ENCODE results near the gene TTC9C. TPM values are rescaled to one million over a fixed set of nuclear protein-coding genes. Genes with fewer than 3 reads are reported as not detected.
"Not testable (repeated sequence)": the region's sequence is repeated elsewhere in the genome, so short reads cannot be mapped to it uniquely, and the experiment has no call there.

The TTC9C gene
- total RNA-seq, 2 experiments from 2014 or later: 40.8 to 54.1 TPM

DNA sequence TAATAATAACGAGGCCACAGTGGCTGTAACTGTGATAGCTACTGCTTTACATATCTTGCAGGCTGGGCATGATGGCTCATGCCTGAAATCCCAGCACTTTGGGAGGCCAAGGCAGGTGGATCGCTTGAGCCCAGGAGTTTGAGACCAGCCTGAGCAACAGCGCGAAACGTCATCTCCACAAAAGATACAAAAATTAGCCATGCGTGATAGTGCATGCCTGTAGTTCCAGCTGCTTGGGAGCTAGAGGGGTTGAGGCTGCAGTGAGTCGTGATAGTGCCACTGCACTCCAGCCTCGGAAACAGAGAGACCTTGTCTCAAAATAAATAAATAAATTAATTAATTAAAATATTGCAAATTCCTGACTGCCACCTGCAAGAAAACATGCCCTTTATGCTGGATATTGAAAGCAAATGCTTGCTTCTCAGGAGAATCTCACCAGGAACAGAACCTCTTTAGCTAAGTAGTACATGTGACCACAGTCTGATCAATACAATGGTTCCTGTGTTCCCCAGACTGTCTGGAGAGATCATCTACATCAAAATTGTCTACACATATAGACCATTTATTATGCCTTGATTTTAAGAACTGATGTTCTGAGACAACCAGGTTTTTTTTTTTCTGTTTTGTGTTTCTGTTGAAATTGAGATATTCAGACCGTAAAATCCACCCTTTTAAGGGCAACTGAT lies 19.3 kb downstream of the TTC9C start:
- Mint-ChIP-seq H3K27me3 (no peaks in the 10 kb centered on the region), H3K4me1 (peaks cover 17% of the 10 kb centered on the region), H3K9me3 (ENCODE audit: low read depth) (no peaks in the 10 kb centered on the region), H3K36me3 (ENCODE audit: low read depth) (peaks cover 6% of the 10 kb centered on the region), H3K27ac (no peak overlapping the region), H3K4me3 (no peak overlapping the region)
- intact Hi-C loops (cut with DNase I, micrococcal nuclease): no loop called here
- ATAC-seq (no peak), DNase-seq (no peak)
- CTCF ChIA-PET: interaction anchor here (0.8 to 2.1 kb wide), 3 partner anchors 144 to 323 kb away, joined by 3 to 5 read pairs (median 4); no protein-coding TSS in a partner anchor
- POLR2A ChIA-PET: interaction anchor here (0.5 to 0.7 kb wide), 2 partner anchors 15 to 133 kb away, joined by 3 read pairs; partner anchors contain the start of gene SLC3A2

DNA sequence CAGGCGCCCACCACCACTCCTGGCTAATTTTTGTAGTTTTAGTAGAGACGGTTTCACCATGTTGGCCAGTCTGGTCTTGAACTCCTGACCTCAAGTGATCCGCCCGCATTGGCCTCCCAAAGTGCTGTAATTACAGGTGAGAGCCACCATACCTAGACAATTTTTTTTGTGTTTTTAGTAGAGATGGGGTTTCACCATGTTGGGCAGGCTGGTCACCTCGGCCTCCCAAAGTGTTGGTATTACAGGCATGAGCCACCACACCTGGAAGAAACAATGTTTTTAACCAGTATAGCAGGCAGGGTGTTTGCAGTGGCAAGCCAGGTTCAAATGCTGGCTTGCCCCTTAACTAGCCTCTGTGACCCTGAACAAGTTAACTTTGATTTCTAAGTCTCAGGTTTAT lies 21.6 kb downstream of the TTC9C start:
- H3K27me3 Mint-ChIP-seq; ATAC-seq; H3K9me3 Mint-ChIP-seq (ENCODE audit: low read depth); DNase-seq; POLR2A ChIA-PET; H3K4me3 Mint-ChIP-seq; H3K36me3 Mint-ChIP-seq (ENCODE audit: low read depth): not testable (repeated sequence)
- peaks cover 29% of the 10 kb centered on the region for H3K4me1 Mint-ChIP-seq
- CTCF ChIA-PET: interaction anchor here (0.6 to 1.5 kb wide), 2 partner anchors 12 to 134 kb away, joined by 4 read pairs; partner anchors contain the start of gene POLR2G
- intact Hi-C loops (cut with DNase I, micrococcal nuclease): loop anchor here in 1 of 2 experiments (5.0 kb wide), 1 partner anchor 37 kb away; the partner anchor contains the start of gene TMEM179B
- H3K27ac Mint-ChIP-seq: peak overlapping the region; percentile 25

GRCh38 chr11:62752177-62752785 lies 24.0 kb downstream of the TTC9C start:
- CTCF ChIA-PET: interaction anchor here (1.1 kb wide), 2 partner anchors 25 to 32 kb away, joined by 3 read pairs; partner anchors contain the start of gene HNRNPUL2
- no peak overlapping the region for H3K27ac Mint-ChIP-seq
- intact Hi-C loops (cut with DNase I, micrococcal nuclease): loop anchor here in 1 of 2 experiments (5.0 kb wide), 1 partner anchor 35 kb away; the partner anchor contains the start of gene TMEM179B
- peaks cover 8% of the 10 kb centered on the region for H3K36me3 Mint-ChIP-seq (ENCODE audit: low read depth)
- ATAC-seq: no peak
- H3K4me1 Mint-ChIP-seq: peaks cover 29% of the 10 kb centered on the region
- POLR2A ChIA-PET: interaction anchor here (0.6 to 2.9 kb wide), 6 partner anchors 9 to 89 kb away, joined by 3 to 32 read pairs (median 7); partner anchors contain the start of genes C11orf98, CSKMT, HNRNPUL2 and POLR2G
- H3K27me3 Mint-ChIP-seq: no peaks in the 10 kb centered on the region
- no peaks in the 10 kb centered on the region for H3K9me3 Mint-ChIP-seq (ENCODE audit: low read depth)
- no peak for DNase-seq
- H3K4me3 Mint-ChIP-seq: peak overlapping the region; percentile 21

DNA sequence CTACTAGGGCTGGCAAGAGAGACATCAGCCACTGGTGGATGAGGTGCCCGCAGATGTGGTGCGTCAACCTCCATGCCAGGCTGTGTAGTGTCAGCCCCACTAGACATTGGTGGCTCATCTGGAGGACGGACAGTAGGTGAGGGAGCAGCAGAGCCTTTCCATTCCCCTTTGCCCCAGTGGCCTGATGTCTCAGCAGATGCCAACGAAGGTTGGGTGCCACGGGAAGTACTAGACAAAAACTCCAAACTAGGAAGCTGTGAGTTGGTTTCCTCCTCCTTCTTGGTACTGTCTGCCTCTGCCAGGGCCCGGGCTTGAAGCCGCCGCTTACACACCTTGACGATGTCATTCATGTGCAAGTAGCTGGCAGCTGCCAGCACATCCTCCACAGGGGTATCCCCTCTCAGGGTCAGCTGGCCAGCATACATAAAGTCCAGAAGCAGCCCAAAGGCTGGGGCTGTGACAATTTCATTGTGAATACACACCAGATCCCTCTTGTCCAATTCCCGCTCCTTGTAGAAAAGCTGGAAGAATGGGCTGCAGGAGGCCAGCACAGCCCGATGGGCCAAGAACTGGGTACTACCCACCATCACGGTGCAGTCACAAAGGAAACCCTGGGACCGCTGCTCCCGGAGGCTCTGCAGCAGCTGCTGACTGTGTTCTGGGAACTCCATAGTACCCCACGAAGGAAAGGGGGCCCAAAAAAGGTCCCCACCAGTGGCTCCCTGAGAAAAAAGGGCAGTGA lies 24.9 kb downstream of the TTC9C start:
- peak overlapping the region; percentile 97 for H3K27ac Mint-ChIP-seq
- H3K4me3 Mint-ChIP-seq: peak overlapping the region; percentile 96
- H3K36me3 Mint-ChIP-seq (ENCODE audit: low read depth): peaks cover 8% of the 10 kb centered on the region
- no peaks in the 10 kb centered on the region for H3K9me3 Mint-ChIP-seq (ENCODE audit: low read depth)
- CTCF ChIA-PET: interaction anchor here (0.6 to 2.5 kb wide), 19 partner anchors 8 to 359 kb away, joined by 3 to 29 read pairs (median 3); partner anchors contain the start of genes C11orf98, CSKMT, HNRNPUL2 and POLR2G
- ATAC-seq: no peak
- no peak for DNase-seq
- H3K4me1 Mint-ChIP-seq: peaks cover 29% of the 10 kb centered on the region
- H3K27me3 Mint-ChIP-seq: no peaks in the 10 kb centered on the region
- intact Hi-C loops (cut with DNase I, micrococcal nuclease): loop anchor here (1.0 to 5.0 kb wide), 2 partner anchors 8 to 34 kb away; partner anchors contain the start of genes POLR2G (in 1 of the 2) and TMEM179B (in 1 of the 2)
- POLR2A ChIA-PET: interaction anchor here (0.6 to 2.9 kb wide), 34 partner anchors 8 to 1432 kb away, joined by 3 to 69 read pairs (median 5); partner anchors contain the start of genes C11orf98, CSKMT, EEF1G and GANAB

GRCh38 chr11:62753736-62754603 lies 25.7 kb downstream of the TTC9C start, which contains the start of gene ZBTB3:
Gene ZBTB3, minus strand, starts transcription at chr11:62754160. Its CDS starts 496 bp downstream, at chr11:62753664.
- ATAC-seq: peak; percentile 98
- H3K36me3 Mint-ChIP-seq (ENCODE audit: low read depth): peaks cover 7% of the 10 kb centered on the region
- H3K4me1 Mint-ChIP-seq: peaks cover 26% of the 10 kb centered on the region
- peak within 1 kb of the TSS; percentile 96 for H3K4me3 Mint-ChIP-seq
- DNase-seq: peak; percentile 98
- ChIA-PET POLR2A (interaction anchor here (0.5 to 2.9 kb wide), 36 partner anchors 8 to 1431 kb away, joined by 3 to 69 read pairs (median 5); partner anchors contain the start of genes C11orf98, CSKMT, EEF1G and GANAB), CTCF (interaction anchor here (0.6 to 2.5 kb wide), 30 partner anchors 8 to 360 kb away, joined by 3 to 29 read pairs (median 3); partner anchors contain the start of genes C11orf98, CSKMT, HNRNPUL2 and POLR2G)
- intact Hi-C loops (cut with DNase I, micrococcal nuclease): loop anchor here (1.0 to 5.0 kb wide), 13 partner anchors 7 to 127 kb away; partner anchors contain the start of genes TAF6L (in 2 of the 2), TMEM179B (in 2 of the 2), HNRNPUL2 (in 1 of the 2) and INTS5 (in 1 of the 2)
- peak within 1 kb of the TSS; percentile 97 for H3K27ac Mint-ChIP-seq
- no peaks in the 10 kb centered on the region for H3K9me3 Mint-ChIP-seq (ENCODE audit: low read depth)
- no peaks in the 10 kb centered on the region for H3K27me3 Mint-ChIP-seq

GRCh38 chr11:62755086-62755615 lies 26.9 kb downstream of the TTC9C start:
- H3K27ac Mint-ChIP-seq: no peak overlapping the region
- H3K4me3 Mint-ChIP-seq: peak overlapping the region; percentile 96

DNA sequence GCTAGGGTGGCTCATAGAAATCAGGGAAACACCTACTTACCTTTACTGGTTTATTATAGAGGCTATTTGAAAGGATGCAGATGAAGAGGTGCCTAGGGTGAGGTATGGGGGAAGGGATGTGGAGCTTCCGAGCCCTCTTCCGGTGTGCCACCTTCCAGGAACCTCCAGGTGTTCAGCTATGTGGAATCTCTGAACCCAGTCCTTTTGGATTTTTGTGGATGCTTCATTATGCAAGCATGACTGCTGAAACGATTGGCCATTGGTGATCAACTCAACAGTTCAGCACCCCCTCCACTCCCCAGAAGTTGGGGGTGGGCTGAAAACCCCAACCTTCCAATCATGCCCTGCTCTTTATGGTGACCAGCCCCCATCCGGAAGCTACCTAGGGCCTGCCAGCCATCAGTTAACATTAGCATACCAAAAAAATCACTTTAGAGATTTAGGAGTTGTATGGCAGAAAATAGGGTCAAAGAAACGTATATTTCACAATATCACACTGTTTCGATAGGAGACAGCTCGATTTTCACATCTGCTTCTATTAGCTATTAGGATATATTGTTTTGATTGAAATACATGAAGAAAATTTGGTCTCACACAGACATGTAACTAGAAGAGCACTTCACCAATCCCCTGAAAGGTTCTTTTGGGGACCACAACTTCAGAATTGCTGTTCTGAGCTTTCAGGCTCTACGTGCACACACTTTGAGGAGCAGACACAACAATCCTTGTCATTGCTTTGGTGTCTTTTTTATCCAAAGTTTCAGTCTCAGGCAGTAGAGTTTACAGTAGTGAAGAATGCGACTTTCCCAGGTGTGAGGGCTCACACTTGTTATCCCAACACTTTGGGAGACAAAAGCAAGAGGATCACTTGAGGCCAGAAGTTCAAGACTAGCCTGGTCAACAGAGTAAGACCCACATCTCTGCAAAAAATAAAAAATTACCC lies 29.8 kb downstream of the TTC9C start:
- H3K4me1 Mint-ChIP-seq: peaks cover 21% of the 10 kb centered on the region
- no peaks in the 10 kb centered on the region for H3K9me3 Mint-ChIP-seq (ENCODE audit: low read depth)
- intact Hi-C loops (cut with DNase I, micrococcal nuclease): no loop called here
- POLR2A ChIA-PET: interaction anchor here (0.5 to 1.6 kb wide), 3 partner anchors 74 to 166 kb away, joined by 3 to 5 read pairs (median 3); partner anchors contain the start of gene STX5
- H3K27me3 Mint-ChIP-seq: no peaks in the 10 kb centered on the region
- CTCF ChIA-PET: interaction anchor here (0.6 to 1.2 kb wide), 3 partner anchors 36 to 125 kb away, joined by 3 to 4 read pairs (median 3); no protein-coding TSS in a partner anchor
- H3K36me3 Mint-ChIP-seq (ENCODE audit: low read depth): peaks cover 7% of the 10 kb centered on the region
- no peak for DNase-seq
- ATAC-seq: no peak
- no peak overlapping the region for H3K27ac Mint-ChIP-seq
- no peak overlapping the region for H3K4me3 Mint-ChIP-seq

More at GRCh38 chr11:62755086-62755615, 26.9 kb downstream of the TTC9C start:
- intact Hi-C loops (cut with DNase I, micrococcal nuclease): loop anchor here in 1 of 2 experiments (2.0 kb wide), 1 partner anchor 102 kb away; the partner anchor contains the start of gene INTS5
- H3K9me3 Mint-ChIP-seq (ENCODE audit: low read depth): no peaks in the 10 kb centered on the region
- H3K4me1 Mint-ChIP-seq: peaks cover 19% of the 10 kb centered on the region
- no peaks in the 10 kb centered on the region for H3K27me3 Mint-ChIP-seq
- no peak for DNase-seq
- ChIA-PET CTCF (interaction anchor here (0.7 to 2.5 kb wide), 6 partner anchors 14 to 163 kb away, joined by 3 to 29 read pairs (median 3); partner anchors contain the start of gene TMEM179B), POLR2A (interaction anchor here (2.1 to 2.4 kb wide), 3 partner anchors 31 to 101 kb away, joined by 11 to 69 read pairs (median 17); no protein-coding TSS in a partner anchor)
- no peak for ATAC-seq
- H3K36me3 Mint-ChIP-seq (ENCODE audit: low read depth): peaks cover 4% of the 10 kb centered on the region

- intact Hi-C loops (cut with DNase I, micrococcal nuclease): loop anchor here (1.0 to 2.0 kb wide), 12 partner anchors 8 to 1480 kb away; partner anchors contain the start of genes TAF6L (in 2 of the 2), TMEM179B (in 2 of the 2), FKBP2 (in 1 of the 2) and GANAB (in 1 of the 2)
- H3K27ac Mint-ChIP-seq: peak overlapping the region; percentile 42
- peak overlapping the region; percentile 89 for H3K4me3 Mint-ChIP-seq
- H3K27me3 Mint-ChIP-seq; ATAC-seq; H3K9me3 Mint-ChIP-seq (ENCODE audit: low read depth): not testable (repeated sequence)
- H3K4me1 Mint-ChIP-seq: peaks cover 21% of the 10 kb centered on the region
- CTCF ChIA-PET: interaction anchor here (0.6 kb wide), 1 partner anchor 91 kb away, joined by 4 read pairs; no protein-coding TSS in a partner anchor
- DNase-seq: peak; percentile 41
- POLR2A ChIA-PET: interaction anchor here (1.0 to 1.8 kb wide), 4 partner anchors 9 to 120 kb away, joined by 4 to 9 read pairs (median 4); partner anchors contain the start of genes SLC3A2 and TAF6L
- H3K36me3 Mint-ChIP-seq (ENCODE audit: low read depth): peaks cover 17% of the 10 kb centered on the region
Measured at GRCh38 chr11:62760867-62761227, 32.6 kb downstream of the TTC9C start.
